IPS-20b (cell line): Measurements from ENCODE around the gene PSMC5.
A peak's percentile ranks its signal among the peaks of the same experiment; 100 is the strongest.
"Not testable (repeated sequence)": the region's sequence is repeated elsewhere in the genome, so short reads cannot be mapped to it uniquely, and the experiment has no call there.

Experiments used
- H3K27ac ChIP-seq: one replicate; pipeline ENCODE4 v1.5.1; 2013; ENCODE audit warnings: low read length
- H3K27me3 ChIP-seq: 2 replicates; pipeline ENCODE4 v1.6.1; 2013; ENCODE audit warnings: mild to moderate bottlenecking, low read length, inconsistent platforms; ENCODE audit not compliant: insufficient read depth
- H3K36me3 ChIP-seq: 2 replicates; pipeline ENCODE4 v1.6.1; 2013; ENCODE audit warnings: low read depth, mild to moderate bottlenecking, inconsistent platforms, low read length, moderate library complexity; ENCODE audit not compliant: insufficient read depth
- H3K4me1 ChIP-seq: 2 replicates; pipeline ENCODE4 v1.6.1; 2013; ENCODE audit warnings: mild to moderate bottlenecking, control low read depth, inconsistent platforms, low read length, moderate library complexity; ENCODE audit not compliant: insufficient read depth
- H3K4me3 ChIP-seq: 2 replicates; pipeline ENCODE4 v1.5.1; 2013; ENCODE audit warnings: mild to moderate bottlenecking, low read length, inconsistent platforms
- H3K9ac ChIP-seq: 2 replicates; pipeline ENCODE4 v1.6.1; 2013; ENCODE audit warnings: low read depth, mild to moderate bottlenecking, inconsistent platforms, low read length, moderate library complexity
- H3K9me3 ChIP-seq: 2 replicates; pipeline ENCODE4 v1.6.1; 2013; ENCODE audit warnings: mild to moderate bottlenecking, low read depth, low read length, inconsistent platforms; ENCODE audit not compliant: insufficient read depth

The PSMC5 gene

GRCh38 chr17:63881337-63881736 is 54.1 kb downstream of the PSMC5 start:
- H3K4me3 ChIP-seq, result 0 out of 2 replicates have a peak overlapping the region, but pooled peaks have one; percentile 41
- H3K9ac ChIP-seq, H3K9me3 ChIP-seq, H3K4me1 ChIP-seq, H3K27ac ChIP-seq, H3K36me3 ChIP-seq, H3K27me3 ChIP-seq: not testable (repeated sequence)
